Dedifferentiated amniotic fluid mesenchymal stem cell (primary cell): ENCODE results near the gene YIPF2.

Experiments
- DNase-seq: peaks from one replicate; pipeline ENCODE4 v3.0.0-alpha.2; 2016; ENCODE audit errors: extremely low spot score

Gene YIPF2

GRCh38 chr19:10876459-10877240 is 51.8 kb downstream of the YIPF2 start:
- DNase-seq = no peak

GRCh38 chr19:10874024-10874423 is 54.4 kb downstream of the YIPF2 start:
- no peak for DNase-seq

GRCh38 chr19:10872546-10873107 is 55.8 kb downstream of the YIPF2 start:
- DNase-seq = no peak
